Immature natural killer cell (primary cell): ENCODE data around the gene PPP2R2D. TPM values are rescaled to one million over a fixed set of nuclear protein-coding genes. Genes with fewer than 3 reads are reported as not detected.
"Not testable (repeated sequence)": the region's sequence is repeated elsewhere in the genome, so short reads cannot be mapped to it uniquely, and the experiment has no call there.

Experiments used
- DNase-seq, 3 donors: peaks; one replicate each; pipeline ENCODE4 v3.0.0; 2022; ENCODE audit warnings: mixed read lengths in 1 of 3
- H3K27ac Mint-ChIP-seq, 6 donors: one replicate each; pipeline ENCODE4 v1.8.0; 2020; ENCODE audit warnings: mixed read lengths in 6 of 6, mild to moderate bottlenecking in 5 of 6, inconsistent platforms in 4 of 6, moderate library complexity in 3 of 6
- H3K27me3 Mint-ChIP-seq, 3 donors: one replicate each; pipeline ENCODE4 v1.8.0; 2020 to 2021; ENCODE audit warnings: low read depth in 3 of 3, mild to moderate bottlenecking in 3 of 3, mixed read lengths in 3 of 3, moderate library complexity in 3 of 3, inconsistent platforms in 1 of 3
- H3K36me3 Mint-ChIP-seq, 3 donors: one replicate each; pipeline ENCODE4 v1.8.0; 2020; ENCODE audit warnings: mixed read lengths in 3 of 3, inconsistent platforms in 2 of 3, mild to moderate bottlenecking in 2 of 3
- H3K4me1 Mint-ChIP-seq, 2 donors: one replicate each; pipeline ENCODE4 v1.8.0; 2020; ENCODE audit warnings: inconsistent platforms in 2 of 2, mild to moderate bottlenecking in 2 of 2, mixed read lengths in 2 of 2, moderate library complexity in 1 of 2
- H3K4me3 Mint-ChIP-seq, 5 donors: one replicate each; pipeline ENCODE4 v1.8.0; 2020; ENCODE audit warnings: mild to moderate bottlenecking in 5 of 5, mixed read lengths in 5 of 5, inconsistent platforms in 3 of 5, moderate library complexity in 3 of 5
- H3K9me3 Mint-ChIP-seq, 6 donors: one replicate each; pipeline ENCODE4 v1.8.0; 2020; ENCODE audit warnings: mild to moderate bottlenecking in 6 of 6, mixed read lengths in 6 of 6, inconsistent platforms in 4 of 6, moderate library complexity in 3 of 6
- polyA plus RNA-seq, 3 donors: library from polyadenylated mRNA; unstranded; fragments of 300-500 nt; fragmentation: Illumina TruSeq; gene quantifications; one replicate each; pipeline ENCODE4 v1.2.3, GENCODE V29; 2021

Gene PPP2R2D
- polyA plus RNA-seq, 3 donors from 2014 or later, result 24.7 to 33.4 (median 30.6) TPM

DNA sequence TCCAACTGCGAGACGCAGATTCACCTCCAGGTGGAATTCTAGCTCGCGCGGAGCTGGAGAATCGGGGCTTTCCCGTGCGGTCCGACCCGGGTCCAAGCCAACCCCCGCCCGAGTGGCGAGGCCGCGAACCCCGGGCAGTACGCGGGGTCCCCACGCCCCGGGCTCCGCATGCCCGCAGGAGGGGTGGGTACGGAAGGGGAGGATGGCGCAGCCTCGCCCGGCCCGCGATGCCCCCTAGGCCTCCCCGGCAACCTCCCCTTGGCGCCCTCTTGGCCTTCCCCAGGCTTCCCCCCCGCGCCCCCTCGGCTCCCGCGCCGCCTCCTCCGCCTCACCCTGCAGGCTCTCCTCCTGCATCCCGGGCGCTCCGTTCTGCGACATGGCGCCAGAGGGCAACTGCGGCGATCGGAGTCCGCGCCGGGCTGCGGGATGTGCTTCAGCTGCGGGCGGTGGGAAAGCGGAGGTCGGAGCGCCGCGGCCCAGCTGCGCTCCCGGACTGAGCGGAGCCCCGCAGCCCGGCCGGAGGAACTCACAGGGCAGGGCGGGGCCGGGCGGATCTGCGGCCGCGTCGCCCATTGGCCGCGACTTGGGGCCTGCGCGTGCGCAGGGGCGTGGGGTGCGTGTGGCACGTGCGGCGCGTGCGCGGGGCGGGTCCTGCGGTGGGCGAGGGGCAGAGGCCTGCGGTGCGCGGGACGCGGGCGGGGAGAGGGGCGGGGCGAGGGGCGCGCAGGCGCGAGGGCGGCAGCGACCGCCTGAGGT, 80.8 kb downstream of the PPP2R2D start, which contains the start of gene BNIP3:
Gene BNIP3 (minus strand): TSS at position 495 of the 756 bp plus-strand sequence. CDS start 117 bp downstream, at position 378.
- Mint-ChIP-seq H3K27me3 (peaks cover 12 to 17% (median 15%) of the 10 kb centered on the region in 3 donors), H3K4me1 (peaks cover 22 to 27% of the 10 kb centered on the region in 2 donors), H3K4me3 (peak within 1 kb of the TSS; percentile 73 to 85 (median 80)), H3K27ac (peak within 1 kb of the TSS in 4 of 6 donors; percentile 48 to 67 (median 60)), H3K9me3 (no peaks in the 10 kb centered on the region), H3K36me3 (no peaks in the 10 kb centered on the region)
- DNase-seq, result peak; percentile 92 to 93 (median 93)

GRCh38 chr10:131982185-131982756, 81.5 kb downstream of the PPP2R2D start:
- DNase-seq, result no peak
- no peak overlapping the region for H3K27ac Mint-ChIP-seq
- H3K4me1 Mint-ChIP-seq, result peaks cover 22 to 27% of the 10 kb centered on the region in 2 donors

DNA sequence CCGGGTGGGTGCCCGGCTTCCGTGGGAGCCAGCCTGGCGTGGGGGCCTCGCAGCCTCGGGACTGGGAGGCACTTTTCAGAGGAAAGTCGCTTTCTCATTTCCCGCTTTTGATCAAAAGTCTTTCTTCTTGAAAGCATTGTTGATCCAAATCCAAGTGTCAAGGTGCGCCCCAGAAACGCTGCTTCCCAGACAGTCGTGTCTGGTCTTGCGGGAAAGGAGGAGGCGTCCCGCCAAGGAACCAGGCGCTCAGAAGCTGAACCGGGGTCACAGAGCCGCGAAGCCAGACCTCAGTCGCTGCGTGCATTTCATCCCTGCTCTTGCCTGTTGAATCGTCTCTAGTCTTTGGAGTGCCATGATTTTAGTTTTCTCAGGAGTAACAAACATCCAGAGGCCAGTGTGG, 82.0 kb downstream of the PPP2R2D start:
- H3K27me3 Mint-ChIP-seq, result peaks cover 15 to 18% (median 15%) of the 10 kb centered on the region in 3 donors
- H3K9me3 Mint-ChIP-seq, result no peaks in the 10 kb centered on the region
- DNase-seq, result peak in 1 of 3 donors; percentile 6
- peak overlapping the region; percentile 60 to 77 (median 68) for H3K4me3 Mint-ChIP-seq
- H3K36me3 Mint-ChIP-seq, result no peaks in the 10 kb centered on the region
- peak overlapping the region in 2 of 6 donors; percentile 40 to 41 for H3K27ac Mint-ChIP-seq
- H3K4me1 Mint-ChIP-seq, result peaks cover 22 to 26% of the 10 kb centered on the region in 2 donors

More at GRCh38 chr10:131982185-131982756, 81.5 kb downstream of the PPP2R2D start:
- Mint-ChIP-seq H3K36me3 (no peaks in the 10 kb centered on the region), H3K27me3 (peaks cover 14 to 17% (median 15%) of the 10 kb centered on the region in 3 donors), H3K9me3 (no peaks in the 10 kb centered on the region), H3K4me3 (peak overlapping the region in 3 of 5 donors; percentile 51 to 73 (median 72))

DNA sequence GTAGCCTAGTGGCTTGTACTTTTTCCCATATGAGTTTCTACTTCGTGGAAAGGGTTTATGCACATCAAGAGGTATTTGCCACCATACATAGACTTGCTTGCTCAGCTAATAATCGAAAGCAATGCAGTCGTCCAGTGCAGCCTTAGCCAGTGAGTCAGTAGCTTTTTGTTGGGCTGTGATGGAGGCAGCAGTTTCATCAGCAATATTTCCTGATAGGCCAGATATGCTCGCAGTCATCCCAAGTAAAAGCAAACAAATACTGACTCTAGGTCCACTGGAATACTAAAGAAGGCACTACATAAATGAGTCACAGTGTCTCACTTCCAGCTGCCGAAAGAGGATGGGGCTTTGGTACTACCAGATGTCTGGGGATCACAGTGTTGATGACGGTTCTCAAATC, 83.0 kb downstream of the PPP2R2D start:
- peak overlapping the region in 3 of 5 donors; percentile 68 to 77 (median 74) for H3K4me3 Mint-ChIP-seq
- no peaks in the 10 kb centered on the region for H3K36me3 Mint-ChIP-seq
- DNase-seq, result no peak
- peaks cover 15 to 18% (median 15%) of the 10 kb centered on the region in 3 donors for H3K27me3 Mint-ChIP-seq
- peak overlapping the region in 1 of 6 donors; percentile 10 for H3K27ac Mint-ChIP-seq
- H3K4me1 Mint-ChIP-seq, result peaks cover 21 to 22% of the 10 kb centered on the region in 2 donors
- no peaks in the 10 kb centered on the region for H3K9me3 Mint-ChIP-seq

GRCh38 chr10:131986851-131987250, 86.0 kb downstream of the PPP2R2D start:
- not testable (repeated sequence) for H3K36me3 Mint-ChIP-seq, H3K9me3 Mint-ChIP-seq, H3K4me1 Mint-ChIP-seq, H3K27ac Mint-ChIP-seq, DNase-seq, H3K4me3 Mint-ChIP-seq
- peaks cover 10 to 11% (median 10%) of the 10 kb centered on the region in 3 donors for H3K27me3 Mint-ChIP-seq

- H3K27ac Mint-ChIP-seq, H3K9me3 Mint-ChIP-seq: not testable (repeated sequence)
Observed at GRCh38 chr10:131987301-131987700, 86.5 kb downstream of the PPP2R2D start.

GRCh38 chr10:131987786-131988185, 87.0 kb downstream of the PPP2R2D start:
- H3K27ac Mint-ChIP-seq, H3K4me3 Mint-ChIP-seq, H3K9me3 Mint-ChIP-seq, H3K36me3 Mint-ChIP-seq, DNase-seq, H3K4me1 Mint-ChIP-seq: not testable (repeated sequence)
- H3K27me3 Mint-ChIP-seq, result peaks cover 8 to 14% (median 10%) of the 10 kb centered on the region in 3 donors

More at GRCh38 chr10:131987301-131987700, 86.5 kb downstream of the PPP2R2D start:
- H3K36me3 Mint-ChIP-seq, H3K4me3 Mint-ChIP-seq, H3K4me1 Mint-ChIP-seq, DNase-seq: not testable (repeated sequence)
- peaks cover 9 to 11% (median 10%) of the 10 kb centered on the region in 3 donors for H3K27me3 Mint-ChIP-seq

DNA sequence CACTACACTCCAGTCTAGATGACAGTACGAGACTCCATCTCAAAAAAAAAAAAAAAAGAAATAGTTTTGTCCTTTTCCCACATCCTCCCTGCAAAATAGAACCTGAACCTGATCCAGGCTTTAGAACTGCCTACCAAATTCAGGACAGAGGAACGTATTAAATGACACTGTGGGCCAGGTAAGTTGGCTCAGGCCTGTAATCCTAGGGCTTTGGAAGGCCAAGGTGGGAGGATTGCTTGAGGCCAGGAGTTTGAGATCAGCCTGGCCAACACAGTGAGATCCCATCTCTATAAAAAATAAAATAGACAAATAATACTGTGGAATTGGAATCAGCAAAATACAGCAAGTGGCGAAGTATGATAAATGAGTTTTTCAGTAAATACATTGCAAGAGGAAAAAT, 90.9 kb downstream of the PPP2R2D start:
- H3K27ac Mint-ChIP-seq, result no peak overlapping the region
- no peak overlapping the region for H3K4me3 Mint-ChIP-seq
- peaks cover 0 to 7% (median 2%) of the 10 kb centered on the region in 3 donors for H3K27me3 Mint-ChIP-seq
- no peaks in the 10 kb centered on the region for H3K9me3 Mint-ChIP-seq
- DNase-seq, result no peak
- H3K4me1 Mint-ChIP-seq, result no peaks in the 10 kb centered on the region
- H3K36me3 Mint-ChIP-seq, result no peaks in the 10 kb centered on the region

DNA sequence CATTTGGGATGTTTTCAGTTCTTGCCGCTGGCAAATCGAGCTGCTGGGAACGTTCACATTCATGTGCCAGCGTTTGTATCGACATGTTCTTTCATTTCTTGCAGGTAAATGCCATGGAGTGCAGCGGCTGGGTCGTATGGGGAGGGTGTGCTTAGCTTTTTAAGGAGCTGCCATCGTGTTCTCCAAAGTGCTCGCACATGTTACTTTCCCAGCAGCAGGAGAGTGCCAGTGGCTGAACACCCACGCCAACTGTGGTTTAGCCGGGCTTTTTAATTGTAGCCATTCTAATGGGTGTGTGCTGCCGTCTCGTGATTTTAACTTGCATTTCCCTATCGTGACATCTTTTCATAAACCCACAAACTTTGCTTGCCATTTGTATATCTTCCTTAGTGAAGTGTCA, 92.5 kb downstream of the PPP2R2D start:
- H3K27ac Mint-ChIP-seq, result no peak overlapping the region
- H3K4me1 Mint-ChIP-seq, result no peaks in the 10 kb centered on the region
- DNase-seq, result no peak
- H3K27me3 Mint-ChIP-seq, result peaks cover 0 to 3% (median 1%) of the 10 kb centered on the region in 3 donors
- no peaks in the 10 kb centered on the region for H3K9me3 Mint-ChIP-seq
- H3K36me3 Mint-ChIP-seq, result no peaks in the 10 kb centered on the region
- H3K4me3 Mint-ChIP-seq, result no peak overlapping the region

DNA sequence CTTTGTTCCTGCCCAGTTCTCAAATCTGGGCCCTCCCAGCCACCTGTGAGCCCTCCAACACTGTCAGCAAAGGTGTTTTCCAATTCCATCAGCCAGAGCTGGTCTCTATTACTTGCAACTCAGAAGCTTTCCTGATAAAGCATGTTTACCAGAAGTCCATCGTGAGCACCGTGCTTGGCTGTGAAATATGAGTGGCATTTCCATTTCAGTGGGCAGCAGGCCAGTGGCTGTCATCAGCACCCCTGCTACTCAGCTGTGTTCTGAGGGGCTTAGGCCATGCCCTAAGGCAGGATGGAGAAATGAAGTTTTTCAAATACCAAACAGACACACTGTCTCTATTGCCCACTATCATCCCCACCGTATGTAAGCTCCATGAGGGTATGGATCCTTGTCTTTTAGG, 93.6 kb downstream of the PPP2R2D start:
- Mint-ChIP-seq H3K9me3 (no peaks in the 10 kb centered on the region), H3K4me3 (no peak overlapping the region), H3K36me3 (no peaks in the 10 kb centered on the region), H3K4me1 (no peaks in the 10 kb centered on the region), H3K27ac (no peak overlapping the region), H3K27me3 (peaks cover 0 to 3% (median 1%) of the 10 kb centered on the region in 3 donors)
- no peak for DNase-seq

GRCh38 chr10:131996466-131997365, 95.9 kb downstream of the PPP2R2D start:
- no peaks in the 10 kb centered on the region for H3K4me1 Mint-ChIP-seq
- no peak overlapping the region for H3K27ac Mint-ChIP-seq
- H3K36me3 Mint-ChIP-seq, result no peaks in the 10 kb centered on the region
- peaks cover 0 to 3% (median 3%) of the 10 kb centered on the region in 3 donors for H3K27me3 Mint-ChIP-seq
- DNase-seq, result no peak
- H3K9me3 Mint-ChIP-seq, result no peaks in the 10 kb centered on the region
- H3K4me3 Mint-ChIP-seq, result no peak overlapping the region

DNA sequence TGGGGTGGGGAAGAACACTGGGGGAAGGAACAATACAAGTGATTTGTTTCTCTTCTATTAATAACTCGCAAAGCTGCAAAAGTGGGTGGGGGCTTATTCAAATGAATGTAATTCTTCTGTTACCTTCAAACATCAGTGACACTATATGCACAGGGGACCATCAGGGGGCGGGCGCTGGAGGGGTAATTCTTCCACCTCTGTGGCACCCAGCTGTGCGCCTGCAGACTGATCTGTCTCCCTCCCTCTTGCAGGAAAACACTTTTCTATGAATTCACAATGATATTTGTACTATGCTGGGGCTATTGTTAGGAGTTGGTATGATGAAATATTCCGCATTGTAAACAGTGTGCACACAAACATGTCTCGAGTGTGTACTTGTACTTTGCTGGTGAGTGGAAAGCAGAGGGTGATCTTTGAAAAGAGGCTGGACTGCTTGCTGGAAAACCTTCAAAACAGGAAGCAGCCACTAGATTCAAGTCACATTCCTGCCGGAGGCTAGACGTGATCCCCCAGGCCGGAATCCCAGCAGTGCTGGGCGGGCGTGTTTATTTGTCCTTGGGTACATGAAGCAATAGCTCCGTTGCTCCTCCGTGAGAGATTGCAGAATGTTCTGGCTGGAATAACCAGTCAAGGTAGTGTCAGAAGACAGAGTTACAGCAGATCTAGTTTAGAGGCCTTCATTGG, 96.7 kb downstream of the PPP2R2D start:
- DNase-seq, result no peak
- Mint-ChIP-seq H3K9me3 (no peaks in the 10 kb centered on the region), H3K27me3 (peaks cover 0 to 3% (median 2%) of the 10 kb centered on the region in 3 donors), H3K4me3 (no peak overlapping the region), H3K4me1 (no peaks in the 10 kb centered on the region), H3K27ac (no peak overlapping the region), H3K36me3 (no peaks in the 10 kb centered on the region)
